ENCODE measurements around the gene CACNA2D4.

CACNA2D4 gene

GRCh38 chr12:1934831-1935230 lies 16.4 kb upstream of the CACNA2D4 start:
- no peak for DNase-seq (ENCODE audit: low read depth)

- no peak for DNase-seq (ENCODE audit: low read depth)
Measured at GRCh38 chr12:1934068-1934467, 15.6 kb upstream of the CACNA2D4 start.

GRCh38 chr12:1933342-1934051 lies 15.0 kb upstream of the CACNA2D4 start:
- no peak for DNase-seq (ENCODE audit: low read depth)

- no peak for DNase-seq (ENCODE audit: low read depth)
Measured at GRCh38 chr12:1932264-1932777, 13.9 kb upstream of the CACNA2D4 start.

- no peak for DNase-seq (ENCODE audit: low read depth)
Measured at GRCh38 chr12:1931642-1932041, 13.2 kb upstream of the CACNA2D4 start.

- DNase-seq (ENCODE audit: low read depth) = no peak
Measured at GRCh38 chr12:1930803-1931597, 12.5 kb upstream of the CACNA2D4 start.

- DNase-seq (ENCODE audit: low read depth) = no peak
Measured at GRCh38 chr12:1929985-1930802, 11.7 kb upstream of the CACNA2D4 start.

GRCh38 chr12:1929241-1929984 lies 11.0 kb upstream of the CACNA2D4 start:
- no peak for DNase-seq (ENCODE audit: low read depth)

GRCh38 chr12:1928439-1929121 lies 10.1 kb upstream of the CACNA2D4 start:
- no peak for DNase-seq (ENCODE audit: low read depth)

GRCh38 chr12:1927751-1928351 lies 9.4 kb upstream of the CACNA2D4 start:
- DNase-seq (ENCODE audit: low read depth) = no peak

GRCh38 chr12:1927051-1927680 lies 8.7 kb upstream of the CACNA2D4 start:
- DNase-seq (ENCODE audit: low read depth) = no peak

GRCh38 chr12:1926251-1926657 lies 7.8 kb upstream of the CACNA2D4 start:
- DNase-seq (ENCODE audit: low read depth) = no peak

- no peak for DNase-seq (ENCODE audit: low read depth)
Measured at GRCh38 chr12:1925684-1926006, 7.2 kb upstream of the CACNA2D4 start.

- no peak for DNase-seq (ENCODE audit: low read depth)
Measured at GRCh38 chr12:1924996-1925683, 6.7 kb upstream of the CACNA2D4 start.

GRCh38 chr12:1922985-1923384 lies 4.5 kb upstream of the CACNA2D4 start:
- DNase-seq (ENCODE audit: low read depth) = no peak

- no peak for DNase-seq (ENCODE audit: low read depth)
Measured at GRCh38 chr12:1922075-1922709, 3.7 kb upstream of the CACNA2D4 start.

- no peak for DNase-seq (ENCODE audit: low read depth)
Measured at GRCh38 chr12:1920971-1921370, 2.5 kb upstream of the CACNA2D4 start.

- DNase-seq (ENCODE audit: low read depth) = no peak
Measured at GRCh38 chr12:1920436-1920835, 2.0 kb upstream of the CACNA2D4 start.

GRCh38 chr12:1919763-1920162 lies 1.3 kb upstream of the CACNA2D4 start:
- DNase-seq (ENCODE audit: low read depth) = no peak

Measured in stimulated activated CD8-positive, alpha-beta memory T cell treated with anti-CD3 and anti-CD28 coated beads, Interleukin-15, amount 100 ng/mL, for 24 hours (primary cell).